Neural cell (in vitro differentiated cells): ENCODE measurements around the gene UGT2B7. TPM values are rescaled to one million over a fixed set of nuclear protein-coding genes. Genes with fewer than 3 reads are reported as not detected.

Experiments used
- H2AFZ ChIP-seq: fragments of 200-600, 300-800 bp; sonication (generic), shearing (Covaris generic); 2 replicates; pipeline ENCODE4 v1.6.0; 2014; ENCODE audit warnings: low read depth, mild to moderate bottlenecking, antibody characterized with exemption, low read length, moderate library complexity
- H3F3A ChIP-seq: fragments of 200-600 bp; shearing (Covaris generic); 2 replicates; pipeline ENCODE4 v1.6.1; 2016; ENCODE audit warnings: mild to moderate bottlenecking, moderate library complexity, mixed read lengths, antibody characterized with exemption, low read length; ENCODE audit not compliant: insufficient read depth, poor library complexity, severe bottlenecking
- H3K27ac ChIP-seq: fragments of 200-600, 300-800 bp; sonication (generic), shearing (Covaris generic); 2 replicates; pipeline ENCODE4 v1.5.1; 2014; ENCODE audit warnings: mild to moderate bottlenecking, low read length, moderate library complexity
- H3K27me3 ChIP-seq: fragments of 300-800, 200-600 bp; sonication (generic), shearing (Covaris generic); 2 replicates; pipeline ENCODE4 v1.6.0; 2014; ENCODE audit warnings: mild to moderate bottlenecking, low read depth, low read length, moderate library complexity; ENCODE audit not compliant: insufficient read depth
- H3K36me3 ChIP-seq: fragments of 300-800, 200-600 bp; sonication (generic), shearing (Covaris generic); 2 replicates; pipeline ENCODE4 v1.5.1; 2014; ENCODE audit warnings: mild to moderate bottlenecking, antibody characterized with exemption, low read length, moderate library complexity; ENCODE audit not compliant: insufficient read depth
- H3K4me2 ChIP-seq: fragments of 300-800, 200-600 bp; sonication (generic), shearing (Covaris generic); 2 replicates; pipeline ENCODE4 v1.6.0; 2014; ENCODE audit warnings: mild to moderate bottlenecking, low read length
- H3K4me3 ChIP-seq: fragments of 300-800, 200-600 bp; sonication (generic), shearing (Covaris generic); 2 replicates; pipeline ENCODE4 v1.5.1; 2014; ENCODE audit warnings: mild to moderate bottlenecking, low read length, moderate library complexity
- H3K79me2 ChIP-seq: fragments of 200-600 bp; shearing (Covaris generic); replicated peaks from 2 replicates; pipeline ENCODE4 v1.6.0; 2014; ENCODE audit warnings: mild to moderate bottlenecking, low read length, moderate library complexity; ENCODE audit not compliant: insufficient read depth
- H3K9ac ChIP-seq: fragments of 300-800, 200-600 bp; sonication (generic), shearing (Covaris generic); 2 replicates; pipeline ENCODE4 v1.6.1; 2016; ENCODE audit warnings: mild to moderate bottlenecking, low read length, mixed read lengths
- H3K9me2 ChIP-seq: fragments of 200-600 bp; shearing (Covaris generic); 2 replicates; pipeline ENCODE4 v1.6.1; 2016; ENCODE audit warnings: mild to moderate bottlenecking, low read length, mixed read lengths; ENCODE audit not compliant: insufficient read depth
- H3K9me3 ChIP-seq: fragments of 200-600, 300-800 bp; sonication (generic), shearing (Covaris generic); 2 replicates; pipeline ENCODE4 v1.6.1; 2016; ENCODE audit warnings: mild to moderate bottlenecking, mixed run types, low read length, moderate library complexity, mixed read lengths
- H4K20me1 ChIP-seq: fragments of 200-600 bp; shearing (Covaris generic); 2 replicates; pipeline ENCODE4 v1.6.1; 2016; ENCODE audit warnings: mild to moderate bottlenecking, mixed run types; ENCODE audit not compliant: insufficient read depth
- CTCF ChIP-seq: fragments of 450-650 bp; IDR thresholded peaks from 2 replicates; pipeline ENCODE4 v1.5.1; 2014; ENCODE audit warnings: antibody characterized with exemption, mild to moderate bottlenecking, moderate library complexity; ENCODE audit not compliant: poor library complexity, severe bottlenecking
- EP300 ChIP-seq: fragments of 450-650 bp; conservative IDR thresholded peaks from 2 replicates; pipeline ENCODE4 v1.6.1; 2014; ENCODE audit warnings: antibody characterized with exemption, mild to moderate bottlenecking, moderate library complexity; ENCODE audit not compliant: poor library complexity, severe bottlenecking
- EZH2 ChIP-seq: fragments of 200-600, 300-800 bp; shearing (Covaris generic), sonication (generic); IDR thresholded peaks from 2 replicates; pipeline ENCODE4 v1.6.1; 2014; ENCODE audit warnings: antibody characterized with exemption, low read length, borderline replicate concordance, mild to moderate bottlenecking; ENCODE audit not compliant: insufficient read depth, poor library complexity, severe bottlenecking
- MXI1 ChIP-seq: fragments of 450-650 bp; conservative IDR thresholded peaks from 2 replicates; pipeline ENCODE4 v1.6.1; 2014; ENCODE audit warnings: antibody characterized with exemption, mild to moderate bottlenecking; ENCODE audit not compliant: poor library complexity, severe bottlenecking
- POLR2AphosphoS5 ChIP-seq: IDR thresholded peaks from 2 replicates; pipeline ENCODE4 v1.6.1; 2012
- RAD21 ChIP-seq: fragments of 450-650 bp; conservative IDR thresholded peaks from 2 replicates; pipeline ENCODE4 v1.6.1; 2014; ENCODE audit warnings: antibody characterized with exemption, mild to moderate bottlenecking, moderate library complexity
- REST ChIP-seq: IDR thresholded peaks from 2 replicates; pipeline ENCODE4 v1.6.1; 2012; ENCODE audit warnings: borderline replicate concordance
- SMC3 ChIP-seq: fragments of 450-650 bp; conservative IDR thresholded peaks from 2 replicates; pipeline ENCODE4 v1.6.1; 2014; ENCODE audit warnings: antibody characterized with exemption, mild to moderate bottlenecking, moderate library complexity; ENCODE audit not compliant: poor library complexity
- TAF1 ChIP-seq: IDR thresholded peaks from 2 replicates; pipeline ENCODE4 v1.6.1; 2012; ENCODE audit warnings: low read depth
- polyA plus RNA-seq: library from polyadenylated mRNA; depleted of rRNA; stranded (reverse); fragments of >200 nt; gene quantifications from 2 replicates; pipeline ENCODE4 v1.2.3, GENCODE V29; 2014

UGT2B7 gene
- polyA plus RNA-seq, 1 donor from 2014 or later, result not detected

GRCh38 chr4:69120870-69121269 is 24.6 kb downstream of the UGT2B7 start:
- H3K4me2 ChIP-seq, result no peak overlapping the region
- no peak overlapping the region for H3K9ac ChIP-seq
- no peaks in the 10 kb centered on the region for H3K36me3 ChIP-seq
- H3K27me3 ChIP-seq, result no peaks in the 10 kb centered on the region
- no peak overlapping the region for H2AFZ ChIP-seq
- H3K79me2 ChIP-seq, result no peaks in the 10 kb centered on the region
- H3F3A ChIP-seq, result no peaks in the 10 kb centered on the region
- H4K20me1 ChIP-seq, result no peaks in the 10 kb centered on the region
- no peak overlapping the region for H3K27ac ChIP-seq
- H3K4me3 ChIP-seq, result no peak overlapping the region
- H3K9me2 ChIP-seq, result no peaks in the 10 kb centered on the region
- no peak for TF ChIP-seq CTCF
- TF ChIP-seq POLR2AphosphoS5, result no peak
- TF ChIP-seq EZH2, result no peak
- TF ChIP-seq REST, result no peak
- TF ChIP-seq RAD21, result no peak
- no peak for TF ChIP-seq MXI1
- TF ChIP-seq SMC3, result no peak
- TF ChIP-seq EP300, result no peak
- no peak for TF ChIP-seq TAF1
- no peaks in the 10 kb centered on the region for H3K9me3 ChIP-seq

GRCh38 chr4:69122476-69122875 is 26.2 kb downstream of the UGT2B7 start:
- Histone ChIP-seq H4K20me1 (no peaks in the 10 kb centered on the region), H3F3A (no peaks in the 10 kb centered on the region), H3K4me2 (no peak overlapping the region), H3K79me2 (no peaks in the 10 kb centered on the region), H2AFZ (no peak overlapping the region), H3K9me3 (no peaks in the 10 kb centered on the region), H3K9ac (no peak overlapping the region), H3K27me3 (no peaks in the 10 kb centered on the region), H3K9me2 (no peaks in the 10 kb centered on the region), H3K36me3 (no peaks in the 10 kb centered on the region), H3K4me3 (no peak overlapping the region), H3K27ac (no peak overlapping the region)
- TF ChIP-seq MXI1, result no peak
- TF ChIP-seq EP300, result no peak
- TF ChIP-seq TAF1, result no peak
- no peak for TF ChIP-seq REST
- TF ChIP-seq SMC3, result no peak
- TF ChIP-seq EZH2, result no peak
- no peak for TF ChIP-seq POLR2AphosphoS5
- TF ChIP-seq RAD21, result no peak
- TF ChIP-seq CTCF, result no peak
